ENCODE data around the gene GSTA2. TPM values are rescaled to one million over a fixed set of nuclear protein-coding genes. Genes with fewer than 3 reads are reported as not detected.
"Not testable (repeated sequence)": the region's sequence is repeated elsewhere in the genome, so short reads cannot be mapped to it uniquely, and the experiment has no call there.

GSTA2 gene
- total RNA-seq, 4 donors from 2014 or later = not detected

DNA sequence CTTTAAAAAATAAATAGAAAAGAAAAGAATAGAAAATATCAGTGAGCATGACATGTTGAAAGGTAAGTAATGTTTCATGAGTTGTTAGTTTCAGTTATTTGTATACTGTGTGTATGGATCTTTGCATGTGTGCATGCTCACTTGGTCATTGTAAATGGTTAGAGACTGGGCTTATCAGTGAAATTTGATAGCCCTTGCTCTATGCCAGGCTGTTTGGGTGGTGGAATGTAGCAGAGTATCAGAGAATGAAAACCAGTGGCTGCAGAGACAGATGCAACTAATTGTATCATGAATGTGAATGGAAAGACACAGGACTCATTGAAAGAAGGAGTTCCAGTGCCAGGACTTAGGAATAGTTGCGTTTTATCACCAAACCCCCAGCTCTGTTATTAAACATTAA, 4.2 kb downstream of the GSTA2 start:
- no peak overlapping the region for H3K4me3 ChIP-seq
- in situ Hi-C loops (cut with MboI; ENCODE audit: low sequenced_read_pairs in 4 of 4) (no loop called here), intact Hi-C loops (cut with DNase I; ENCODE audit: low total_unique reads) (no loop called here)
- H3K4me1 ChIP-seq = no peaks in the 10 kb centered on the region
- TF ChIP-seq POLR2A (IDR thresholded peaks at IDR 0.05) = no peak
- TF ChIP-seq, protein P1, sequence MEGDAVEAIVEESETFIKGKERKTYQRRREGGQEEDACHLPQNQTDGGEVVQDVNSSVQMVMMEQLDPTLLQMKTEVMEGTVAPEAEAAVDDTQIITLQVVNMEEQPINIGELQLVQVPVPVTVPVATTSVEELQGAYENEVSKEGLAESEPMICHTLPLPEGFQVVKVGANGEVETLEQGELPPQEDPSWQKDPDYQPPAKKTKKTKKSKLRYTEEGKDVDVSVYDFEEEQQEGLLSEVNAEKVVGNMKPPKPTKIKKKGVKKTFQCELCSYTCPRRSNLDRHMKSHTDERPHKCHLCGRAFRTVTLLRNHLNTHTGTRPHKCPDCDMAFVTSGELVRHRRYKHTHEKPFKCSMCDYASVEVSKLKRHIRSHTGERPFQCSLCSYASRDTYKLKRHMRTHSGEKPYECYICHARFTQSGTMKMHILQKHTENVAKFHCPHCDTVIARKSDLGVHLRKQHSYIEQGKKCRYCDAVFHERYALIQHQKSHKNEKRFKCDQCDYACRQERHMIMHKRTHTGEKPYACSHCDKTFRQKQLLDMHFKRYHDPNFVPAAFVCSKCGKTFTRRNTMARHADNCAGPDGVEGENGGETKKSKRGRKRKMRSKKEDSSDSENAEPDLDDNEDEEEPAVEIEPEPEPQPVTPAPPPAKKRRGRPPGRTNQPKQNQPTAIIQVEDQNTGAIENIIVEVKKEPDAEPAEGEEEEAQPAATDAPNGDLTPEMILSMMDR (IDR thresholded peaks at IDR 0.05 in 4 of 5, conservative IDR thresholded peaks at IDR 0.05 in 1 of 5) = no peak
- H3K9me3 ChIP-seq = no peaks in the 10 kb centered on the region
- H3K36me3 ChIP-seq = no peaks in the 10 kb centered on the region
- no peak overlapping the region for H3K27ac ChIP-seq
- ATAC-seq (no peak), DNase-seq (no peak)
- no peaks in the 10 kb centered on the region for H3K27me3 ChIP-seq

DNA sequence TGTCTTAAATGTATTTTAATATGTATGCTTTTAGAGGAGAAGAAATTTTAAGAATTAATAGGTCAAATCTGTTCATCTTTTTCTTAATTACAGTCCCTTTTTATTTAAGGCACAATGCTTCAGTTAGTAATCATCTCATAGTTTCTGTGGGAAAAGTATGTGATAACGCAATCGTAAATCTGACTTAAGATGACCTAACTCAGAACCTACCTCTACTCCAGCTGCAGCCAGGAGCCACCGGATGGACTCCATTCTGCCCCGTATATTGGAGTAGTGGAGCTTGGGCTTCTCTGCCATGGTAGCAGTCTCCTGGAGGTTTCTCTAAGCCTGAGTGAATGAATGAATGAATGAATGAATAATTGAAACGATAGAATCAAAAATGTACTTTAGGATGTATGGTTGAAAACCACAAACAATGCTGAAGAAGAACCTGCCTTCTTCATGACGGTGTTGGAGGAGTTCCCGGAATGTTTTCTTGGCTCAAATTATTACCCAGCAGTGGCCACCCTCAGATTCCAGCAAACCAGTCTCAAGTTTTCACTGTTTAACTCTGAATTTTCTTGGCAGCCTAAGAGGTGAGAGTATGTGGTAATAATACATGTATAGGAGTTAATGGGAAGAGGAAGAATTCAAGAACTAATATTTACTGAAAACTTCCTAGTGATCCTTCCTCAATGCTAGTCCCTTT, 5.5 kb downstream of the GSTA2 start:
- DNase-seq, ATAC-seq: not testable (repeated sequence)

GRCh38 chr6:52754443-52754842, 8.8 kb downstream of the GSTA2 start:
- Histone ChIP-seq H3K9me3 (no peaks in the 10 kb centered on the region), H3K27me3 (no peaks in the 10 kb centered on the region), H3K4me1 (no peaks in the 10 kb centered on the region), H3K27ac (no peak overlapping the region), H3K4me3 (no peak overlapping the region), H3K36me3 (no peaks in the 10 kb centered on the region)
- DNase-seq (no peak), ATAC-seq (no peak)
- intact Hi-C loops (cut with DNase I; ENCODE audit: low total_unique reads) = no loop called here
- no peak for TF ChIP-seq POLR2A (IDR thresholded peaks at IDR 0.05)
- TF ChIP-seq, protein P1 (IDR thresholded peaks at IDR 0.05 in 4 of 5, conservative IDR thresholded peaks at IDR 0.05 in 1 of 5) = no peak
- in situ Hi-C loops (cut with MboI; ENCODE audit: low sequenced_read_pairs in 4 of 4) = no loop called here

More for the DNA sequence above, 5.5 kb downstream of the GSTA2 start:
- H3K4me3 ChIP-seq; intact Hi-C loops (cut with DNase I; ENCODE audit: low total_unique reads); H3K9me3 ChIP-seq; H3K4me1 ChIP-seq; H3K36me3 ChIP-seq; H3K27me3 ChIP-seq; H3K27ac ChIP-seq; in situ Hi-C loops (cut with MboI; ENCODE audit: low sequenced_read_pairs in 4 of 4): not testable (repeated sequence)

DNA sequence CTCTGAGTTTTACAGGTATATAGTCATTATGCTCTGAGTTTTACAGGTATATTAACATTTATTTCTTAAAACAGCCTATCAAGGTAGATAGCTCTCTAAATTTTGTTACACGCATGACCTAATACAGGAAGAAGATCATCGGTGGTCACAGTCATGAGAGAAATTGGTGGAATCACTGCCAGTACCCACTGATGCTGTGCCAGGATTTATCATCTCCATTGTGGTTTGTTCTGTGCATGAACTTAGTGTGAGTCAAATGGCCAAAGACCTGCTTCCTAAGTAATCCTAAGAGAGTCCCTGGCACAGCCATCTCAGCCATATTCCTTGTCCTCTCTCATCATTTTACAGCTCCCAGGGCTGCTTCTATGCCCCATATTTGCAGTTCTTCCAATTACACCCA, 10.1 kb downstream of the GSTA2 start:
- ATAC-seq; H3K36me3 ChIP-seq; H3K27ac ChIP-seq; in situ Hi-C loops (cut with MboI; ENCODE audit: low sequenced_read_pairs in 4 of 4); H3K4me1 ChIP-seq; H3K27me3 ChIP-seq; H3K4me3 ChIP-seq; intact Hi-C loops (cut with DNase I; ENCODE audit: low total_unique reads); H3K9me3 ChIP-seq; DNase-seq: not testable (repeated sequence)

DNA sequence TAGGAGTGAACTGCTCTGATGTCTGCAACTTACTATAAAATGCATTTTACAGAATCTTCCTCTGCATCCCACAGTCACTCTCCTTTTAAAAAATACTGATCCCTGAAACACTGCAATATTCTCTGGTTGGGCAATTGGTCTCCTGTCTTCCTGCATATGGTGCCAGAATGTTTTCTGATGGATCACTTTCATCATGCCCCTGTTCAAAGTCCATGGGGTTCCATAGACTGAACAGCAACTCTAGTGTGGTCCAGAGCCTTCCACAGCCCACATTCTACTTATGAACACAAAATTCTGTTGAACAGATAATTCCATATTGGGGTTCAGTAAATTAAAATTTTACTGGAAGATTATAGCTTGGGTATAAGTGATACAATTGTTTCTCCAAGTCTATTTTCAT, 11.0 kb downstream of the GSTA2 start:
- no peak overlapping the region for H3K4me3 ChIP-seq
- no peaks in the 10 kb centered on the region for H3K36me3 ChIP-seq
- DNase-seq (no peak), ATAC-seq (no peak)
- in situ Hi-C loops (cut with MboI; ENCODE audit: low sequenced_read_pairs in 4 of 4) (no loop called here), intact Hi-C loops (cut with DNase I; ENCODE audit: low total_unique reads) (no loop called here)
- H3K27ac ChIP-seq = no peak overlapping the region
- H3K9me3 ChIP-seq = no peaks in the 10 kb centered on the region
- H3K27me3 ChIP-seq = no peaks in the 10 kb centered on the region
- no peak for TF ChIP-seq POLR2A (IDR thresholded peaks at IDR 0.05)
- TF ChIP-seq, protein P1 (IDR thresholded peaks at IDR 0.05 in 4 of 5, conservative IDR thresholded peaks at IDR 0.05 in 1 of 5) = no peak
- H3K4me1 ChIP-seq = no peaks in the 10 kb centered on the region

All from gastrocnemius medialis (tissue), 4 donors.